GM21381 (cell line): ENCODE results near the gene PEX14.

Source experiments
- ATAC-seq: cut with Tn5 transposase; IDR thresholded peaks from one replicate; pipeline ENCODE4 v1.9.1; 2021; ENCODE audit warnings: mild to moderate bottlenecking, moderate library complexity; ENCODE audit not compliant: unreplicated experiment

The PEX14 gene

GRCh38 chr1:10592373-10592772, 117.6 kb downstream of the PEX14 start:
- ATAC-seq = no peak

- ATAC-seq = no peak
These were observed 119.0 kb downstream of the PEX14 start for GRCh38 chr1:10593750-10594149.

GRCh38 chr1:10594595-10595223, 120.0 kb downstream of the PEX14 start:
- ATAC-seq = no peak

- no peak for ATAC-seq
These were observed 122.0 kb downstream of the PEX14 start for GRCh38 chr1:10596780-10597179.

GRCh38 chr1:10597492-10598388, 123.0 kb downstream of the PEX14 start:
- no peak for ATAC-seq

GRCh38 chr1:10598389-10598702, 123.6 kb downstream of the PEX14 start:
- no peak for ATAC-seq

- ATAC-seq = no peak
These were observed 124.6 kb downstream of the PEX14 start for GRCh38 chr1:10599194-10599861.

GRCh38 chr1:10601342-10602070, 126.8 kb downstream of the PEX14 start:
- no peak for ATAC-seq

- no peak for ATAC-seq
These were observed 128.2 kb downstream of the PEX14 start for GRCh38 chr1:10602936-10603335.

GRCh38 chr1:10604966-10605365, 130.2 kb downstream of the PEX14 start:
- no peak for ATAC-seq

- ATAC-seq = no peak
These were observed 131.3 kb downstream of the PEX14 start for GRCh38 chr1:10606064-10606463.

- ATAC-seq = no peak
These were observed 132.5 kb downstream of the PEX14 start for GRCh38 chr1:10607228-10607627.

- ATAC-seq = no peak
These were observed 133.9 kb downstream of the PEX14 start for GRCh38 chr1:10608690-10609089.

- no peak for ATAC-seq
These were observed 136.3 kb downstream of the PEX14 start for GRCh38 chr1:10610901-10611600.

- ATAC-seq = no peak
These were observed 137.8 kb downstream of the PEX14 start for GRCh38 chr1:10612436-10613160.

- ATAC-seq = no peak
These were observed 138.6 kb downstream of the PEX14 start for GRCh38 chr1:10613340-10613739.

- ATAC-seq = no peak
These were observed 139.1 kb downstream of the PEX14 start for GRCh38 chr1:10613861-10614260.

GRCh38 chr1:10614377-10615225, 139.9 kb downstream of the PEX14 start:
- ATAC-seq = no peak

- ATAC-seq = no peak
These were observed 140.6 kb downstream of the PEX14 start for GRCh38 chr1:10615332-10615731.
